NCI-H1105 (cell line): ENCODE data around the gene ABCF2.

Source experiments
- DNase-seq: peaks from one replicate; lab custom pipeline; 2025; lab: John Stamatoyannopoulos, UW

Gene ABCF2

GRCh38 chr7:151252961-151253711, 26.1 kb upstream of the ABCF2 start:
- DNase-seq, result no peak

GRCh38 chr7:151252561-151252835, 25.5 kb upstream of the ABCF2 start:
- no peak for DNase-seq

GRCh38 chr7:151251689-151252560, 24.9 kb upstream of the ABCF2 start:
- DNase-seq, result peak; percentile 53

GRCh38 chr7:151251328-151251688, 24.3 kb upstream of the ABCF2 start:
- no peak for DNase-seq

GRCh38 chr7:151250181-151251132, 23.5 kb upstream of the ABCF2 start:
- no peak for DNase-seq

- no peak for DNase-seq
These were observed 22.7 kb upstream of the ABCF2 start for GRCh38 chr7:151249732-151250072.

GRCh38 chr7:151249034-151249731, 22.2 kb upstream of the ABCF2 start:
- no peak for DNase-seq

- DNase-seq, result peak; percentile 46
These were observed 21.5 kb upstream of the ABCF2 start, which contains the start of gene SMARCD3 for GRCh38 chr7:151248346-151249033. Gene SMARCD3 (minus strand): TSS chr7:151248694. CDS start chr7:151248562, 132 bp downstream.

GRCh38 chr7:151247611-151248345, 20.8 kb upstream of the ABCF2 start:
- no peak for DNase-seq

- DNase-seq, result no peak
These were observed 20.0 kb upstream of the ABCF2 start for GRCh38 chr7:151246851-151247580.

GRCh38 chr7:151246102-151246850, 19.3 kb upstream of the ABCF2 start:
- no peak for DNase-seq

GRCh38 chr7:151245360-151246101, 18.5 kb upstream of the ABCF2 start:
- no peak for DNase-seq

- no peak for DNase-seq
These were observed 17.9 kb upstream of the ABCF2 start for GRCh38 chr7:151244841-151245346.

GRCh38 chr7:151244196-151244840, 17.3 kb upstream of the ABCF2 start:
- DNase-seq, result peak; percentile 21

- DNase-seq, result peak; percentile 26
These were observed 16.6 kb upstream of the ABCF2 start for GRCh38 chr7:151243408-151244195.

GRCh38 chr7:151243045-151243349, 16.0 kb upstream of the ABCF2 start:
- no peak for DNase-seq
